ENCODE measurements around the gene ETV6.

DNA sequence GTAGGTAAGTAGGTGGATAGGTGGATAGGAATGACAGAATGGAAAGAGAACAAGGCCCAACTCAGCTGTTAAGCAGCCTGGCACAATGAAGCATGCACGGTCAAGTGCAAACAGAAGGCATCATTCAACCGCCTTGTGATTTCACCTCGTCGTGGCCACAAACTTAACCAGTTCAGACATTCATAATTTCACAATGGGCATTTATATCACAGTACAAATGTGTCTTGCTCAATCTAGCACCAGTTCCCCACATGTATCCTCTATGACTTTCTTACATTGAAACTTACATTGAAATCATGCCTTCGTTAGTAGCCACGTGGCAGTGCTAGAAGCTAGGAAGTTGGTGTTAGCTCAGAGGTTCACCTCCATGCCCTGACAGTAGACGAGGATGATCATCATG, 207.5 kb downstream of the ETV6 start:
- TF ChIP-seq, protein P1, sequence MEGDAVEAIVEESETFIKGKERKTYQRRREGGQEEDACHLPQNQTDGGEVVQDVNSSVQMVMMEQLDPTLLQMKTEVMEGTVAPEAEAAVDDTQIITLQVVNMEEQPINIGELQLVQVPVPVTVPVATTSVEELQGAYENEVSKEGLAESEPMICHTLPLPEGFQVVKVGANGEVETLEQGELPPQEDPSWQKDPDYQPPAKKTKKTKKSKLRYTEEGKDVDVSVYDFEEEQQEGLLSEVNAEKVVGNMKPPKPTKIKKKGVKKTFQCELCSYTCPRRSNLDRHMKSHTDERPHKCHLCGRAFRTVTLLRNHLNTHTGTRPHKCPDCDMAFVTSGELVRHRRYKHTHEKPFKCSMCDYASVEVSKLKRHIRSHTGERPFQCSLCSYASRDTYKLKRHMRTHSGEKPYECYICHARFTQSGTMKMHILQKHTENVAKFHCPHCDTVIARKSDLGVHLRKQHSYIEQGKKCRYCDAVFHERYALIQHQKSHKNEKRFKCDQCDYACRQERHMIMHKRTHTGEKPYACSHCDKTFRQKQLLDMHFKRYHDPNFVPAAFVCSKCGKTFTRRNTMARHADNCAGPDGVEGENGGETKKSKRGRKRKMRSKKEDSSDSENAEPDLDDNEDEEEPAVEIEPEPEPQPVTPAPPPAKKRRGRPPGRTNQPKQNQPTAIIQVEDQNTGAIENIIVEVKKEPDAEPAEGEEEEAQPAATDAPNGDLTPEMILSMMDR (IDR thresholded peaks at IDR 0.05) = no peak
- no peak for TF ChIP-seq POLR2A (IDR thresholded peaks at IDR 0.05)
